Measurements from ENCODE around the gene PIGT.

The PIGT gene

GRCh38 chr20:45415822-45416637 lies at the start of gene PIGT:
Gene PIGT (plus strand): TSS chr20:45416141. CDS start chr20:45416157, 16 bp downstream.
- DNase-seq, result peak; percentile 82

DNA sequence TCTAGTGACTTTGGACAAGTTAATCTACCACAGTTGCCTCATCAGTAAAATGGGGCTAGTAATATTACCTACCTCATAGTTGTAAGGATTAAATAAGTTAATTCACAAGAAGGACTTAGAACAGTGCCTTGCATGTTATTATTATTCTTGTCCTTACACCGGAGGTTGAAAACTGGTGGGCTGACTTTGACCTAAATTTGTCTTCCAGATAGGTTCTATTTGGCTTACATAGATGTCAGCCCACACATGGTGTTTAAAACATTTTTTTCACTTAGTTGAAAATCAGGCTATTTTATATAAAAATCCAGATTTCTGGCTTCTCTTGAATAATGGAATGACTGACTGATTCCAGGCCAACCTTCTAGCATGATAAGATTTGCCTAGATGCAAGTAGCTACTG lies 49.7 kb upstream of the PIGT start:
- DNase-seq, result no peak

GRCh38 chr20:45366631-45367030 lies 49.3 kb upstream of the PIGT start:
- DNase-seq, result no peak

- DNase-seq, result no peak
Observed at GRCh38 chr20:45367126-45367525, 48.8 kb upstream of the PIGT start.

DNA sequence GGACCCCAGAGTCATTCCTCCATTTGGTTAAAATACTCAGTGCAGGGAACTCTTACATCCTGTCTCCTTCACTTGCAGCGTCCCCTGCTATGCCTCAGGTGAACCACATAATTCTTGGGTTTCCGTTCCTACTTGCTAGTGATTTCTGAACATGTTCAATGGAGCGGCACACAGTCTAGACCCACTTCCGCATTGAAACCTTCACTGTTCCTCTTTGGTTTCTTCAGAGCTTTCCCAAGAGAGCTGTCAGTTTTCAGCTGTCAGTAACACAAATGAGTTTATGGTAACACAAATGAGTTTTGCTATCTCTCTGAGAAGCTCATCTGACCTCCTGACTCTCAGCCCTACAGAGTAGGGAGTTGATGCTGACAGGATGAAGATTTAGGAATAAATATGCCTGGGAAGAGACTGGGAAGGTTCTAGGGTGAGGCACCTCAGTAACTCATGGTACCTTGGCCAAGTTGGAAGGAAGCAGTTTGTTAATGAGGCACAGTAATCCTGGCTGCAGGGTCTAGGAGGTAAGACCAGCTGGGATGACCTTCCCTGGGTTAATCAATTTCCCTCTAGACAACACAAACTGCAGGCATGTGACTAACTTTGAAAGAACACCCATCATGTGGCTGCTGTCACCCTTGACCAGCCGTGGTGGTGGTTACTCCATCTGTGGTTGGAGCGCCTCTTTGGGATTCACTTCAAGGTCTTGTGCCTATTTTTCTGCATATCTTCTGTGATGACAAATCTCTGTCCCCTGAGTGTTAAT lies 47.5 kb upstream of the PIGT start:
- DNase-seq, result no peak

DNA sequence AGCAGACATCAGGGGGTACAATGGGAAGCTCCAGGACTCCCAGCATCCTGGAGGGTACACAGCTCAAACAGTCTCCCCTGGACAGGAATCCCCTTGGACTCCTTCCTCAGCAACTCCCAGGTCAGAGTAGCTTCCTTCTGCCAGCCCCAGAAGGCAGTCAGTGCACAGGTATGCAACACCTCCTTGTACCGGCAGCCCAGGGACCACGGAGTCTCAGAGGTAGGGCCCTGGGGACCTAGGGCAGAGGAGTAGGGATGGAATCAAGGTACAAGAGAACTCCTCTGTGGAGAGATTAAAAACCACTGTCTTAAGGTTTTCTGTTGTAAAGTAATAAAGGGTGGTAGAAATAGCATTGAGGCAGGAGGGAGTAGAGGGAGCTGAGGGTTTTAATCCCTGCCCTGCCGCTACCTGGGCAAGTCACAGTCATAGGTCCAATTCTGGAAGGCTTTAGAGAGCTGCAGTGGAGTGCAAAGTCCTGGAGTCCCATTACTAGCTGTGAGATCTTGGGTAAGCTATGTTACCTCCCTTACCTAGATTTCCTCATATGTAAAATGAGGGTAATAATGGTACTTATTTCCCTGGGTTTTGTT lies 45.3 kb upstream of the PIGT start:
- DNase-seq, result no peak

- DNase-seq, result no peak
Observed at GRCh38 chr20:45372241-45372640, 43.7 kb upstream of the PIGT start.

- no peak for DNase-seq
Observed at GRCh38 chr20:45372646-45373352, 43.1 kb upstream of the PIGT start.

GRCh38 chr20:45373353-45374100 lies 42.4 kb upstream of the PIGT start:
- DNase-seq, result peak; percentile 73

GRCh38 chr20:45374101-45374467 lies 41.9 kb upstream of the PIGT start:
- DNase-seq, result no peak

DNA sequence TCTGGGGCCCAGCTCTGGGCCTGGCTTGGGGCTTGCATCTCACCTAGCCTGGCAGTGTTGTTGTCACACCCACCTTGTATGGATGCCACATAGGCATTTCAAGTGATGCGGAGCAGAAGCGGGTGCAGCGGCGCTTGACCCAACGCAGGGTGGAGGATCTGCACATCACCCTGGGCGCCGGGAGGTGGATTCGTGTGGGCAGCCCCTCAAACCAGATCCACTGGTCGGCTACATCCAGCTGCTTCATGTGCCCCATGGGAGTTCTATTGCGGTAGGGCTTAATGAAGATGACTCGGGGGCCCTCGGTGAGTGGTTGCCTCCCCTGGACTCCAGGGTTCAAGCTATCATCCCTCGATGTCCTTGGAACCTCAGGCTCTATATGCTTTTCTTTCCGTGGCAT lies 41.0 kb upstream of the PIGT start:
- no peak for DNase-seq

DNA sequence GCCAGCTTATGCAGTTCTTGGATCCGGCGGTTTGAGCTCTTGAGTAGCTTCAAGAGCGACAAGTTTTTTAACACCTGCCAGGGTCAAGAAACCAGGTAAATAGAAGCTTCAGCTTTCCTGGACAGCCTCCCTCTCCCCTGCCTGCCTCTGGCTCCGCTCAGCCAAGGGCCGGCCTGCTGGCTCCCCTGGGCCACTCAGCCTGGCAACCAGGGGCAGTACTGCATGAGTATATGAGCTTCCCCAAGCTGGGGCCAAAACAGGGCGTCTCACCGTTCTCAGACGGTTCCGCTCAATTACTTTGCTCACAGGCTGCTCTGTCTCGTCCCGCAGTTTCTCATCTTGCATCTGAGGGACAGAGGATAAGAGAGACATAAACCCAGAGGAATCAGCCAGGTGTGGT lies 38.7 kb upstream of the PIGT start:
- DNase-seq, result no peak

- no peak for DNase-seq
Observed at GRCh38 chr20:45378191-45378590, 37.8 kb upstream of the PIGT start, which contains the start of gene TP53TG5. Gene TP53TG5 (minus strand): TSS chr20:45378325. CDS start chr20:45378236, 89 bp downstream.

GRCh38 chr20:45387274-45387673 lies 28.7 kb upstream of the PIGT start:
- DNase-seq, result no peak

DNA sequence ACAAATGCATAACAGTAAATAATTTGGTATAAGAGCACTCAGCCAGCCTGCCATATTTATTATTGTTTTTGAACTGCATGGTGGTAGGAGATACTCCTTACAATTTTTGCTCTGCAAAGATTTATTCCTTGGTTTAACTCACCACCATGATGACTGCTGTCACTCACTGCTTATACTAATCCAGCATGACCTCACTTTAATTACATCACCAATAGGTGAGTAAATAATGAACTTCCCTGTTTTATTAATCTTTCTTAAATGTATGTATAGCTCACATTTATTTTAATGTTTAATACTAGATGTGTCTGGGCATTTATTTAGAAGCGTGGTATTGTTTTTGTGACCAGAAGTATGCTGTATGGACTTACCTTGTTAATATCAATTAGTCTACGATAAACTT lies 25.0 kb upstream of the PIGT start:
- no peak for DNase-seq

- DNase-seq, result no peak
Observed at GRCh38 chr20:45391559-45391958, 24.4 kb upstream of the PIGT start.

DNA sequence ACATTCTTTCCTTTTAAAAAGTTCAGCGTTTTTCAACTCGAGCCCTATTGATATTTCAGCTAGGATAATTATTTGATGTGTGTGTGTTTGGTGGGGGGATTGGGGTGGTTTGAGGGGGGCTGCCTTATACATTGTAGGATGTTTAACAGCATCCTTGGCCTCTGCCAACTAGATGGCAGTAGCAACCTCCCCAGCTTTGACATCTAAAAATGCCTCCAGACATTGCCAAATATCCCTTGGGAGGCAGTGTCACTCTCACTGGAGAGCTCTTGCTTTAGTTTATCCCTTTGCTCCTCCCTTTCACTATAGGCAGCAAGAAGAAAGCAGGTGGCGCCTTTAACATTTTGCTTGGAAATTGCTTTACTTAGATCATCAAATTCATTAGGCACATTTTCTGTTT lies 23.2 kb upstream of the PIGT start:
- no peak for DNase-seq

- DNase-seq, result no peak
Observed at GRCh38 chr20:45394221-45395113, 21.5 kb upstream of the PIGT start.

DNA sequence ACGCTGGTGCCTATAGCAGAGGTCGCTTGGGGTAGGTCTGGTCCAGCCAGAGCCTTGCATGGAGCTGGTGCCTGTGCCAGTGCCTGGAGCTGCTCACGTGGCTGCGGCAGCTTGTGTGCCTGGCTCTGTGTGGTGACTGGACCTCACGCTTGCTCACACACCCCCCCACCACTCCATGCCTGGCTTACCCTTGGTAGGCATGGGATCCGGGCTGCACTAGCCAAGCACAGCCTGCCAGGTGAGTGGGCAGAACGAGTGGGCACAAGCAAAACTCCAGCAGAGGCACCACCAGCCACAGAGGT lies 20.9 kb upstream of the PIGT start:
- no peak for DNase-seq

GRCh38 chr20:45399018-45399417 lies 16.9 kb upstream of the PIGT start:
- DNase-seq, result no peak

- DNase-seq, result no peak
Observed at GRCh38 chr20:45400346-45401031, 15.5 kb upstream of the PIGT start.
